ENCODE measurements around the gene FLOT2. TPM values are rescaled to one million over a fixed set of nuclear protein-coding genes. Genes with fewer than 3 reads are reported as not detected.
A peak's percentile ranks its signal among the peaks of the same experiment; 100 is the strongest.

FLOT2 gene
- total RNA-seq, 1 experiment from 2014 or later: 126 TPM

GRCh38 chr17:28908640-28909167 is 11.2 kb upstream of the FLOT2 start:
- Mint-ChIP-seq H3K4me1 (ENCODE audit: insufficient read depth, unreplicated experiment) (peaks cover 17% of the 10 kb centered on the region), H3K36me3 (ENCODE audit: insufficient read depth, unreplicated experiment) (peaks cover 74% of the 10 kb centered on the region), H3K9me3 (ENCODE audit: unreplicated experiment) (no peaks in the 10 kb centered on the region), H3K27me3 (ENCODE audit: insufficient read depth, unreplicated experiment) (no peaks in the 10 kb centered on the region), H3K27ac (ENCODE audit: low read depth, unreplicated experiment) (peak overlapping the region; percentile 75), H3K4me3 (ENCODE audit: unreplicated experiment) (no peak overlapping the region)
- intact Hi-C loops (cut with micrococcal nuclease): no loop called here
- DNase-seq (ENCODE audit: unreplicated experiment): peak; percentile 68
- ChIA-PET POLR2A (interaction anchor here (0.7 to 4.5 kb wide), 13 partner anchors 11 to 189 kb away, joined by 3 to 21 read pairs (median 6); partner anchors contain the start of genes FLOT2, NEK8, PHF12 and RPL23A), CTCF (interaction anchor here (1.1 to 2.5 kb wide), 8 partner anchors 8 to 208 kb away, joined by 3 to 17 read pairs (median 7); no protein-coding TSS in a partner anchor)
- no TSS peak for BruUV-seq (replicated peaks)
- TF ChIP-seq CTCF (IDR thresholded peaks at IDR 0.05; ENCODE audit: unreplicated experiment): no peak

- peaks cover 25% of the 10 kb centered on the region for H3K4me1 Mint-ChIP-seq (ENCODE audit: insufficient read depth, unreplicated experiment)
- BruUV-seq (replicated peaks): no TSS peak
- intact Hi-C loops (cut with micrococcal nuclease): no loop called here
- H3K27me3 Mint-ChIP-seq (ENCODE audit: insufficient read depth, unreplicated experiment): no peaks in the 10 kb centered on the region
- H3K9me3 Mint-ChIP-seq (ENCODE audit: unreplicated experiment): no peaks in the 10 kb centered on the region
- H3K36me3 Mint-ChIP-seq (ENCODE audit: insufficient read depth, unreplicated experiment): peaks cover 66% of the 10 kb centered on the region
- POLR2A ChIA-PET: interaction anchor here (0.7 to 4.5 kb wide), 10 partner anchors 10 to 257 kb away, joined by 3 to 21 read pairs (median 7); partner anchors contain the start of genes FLOT2, NEK8 and PHF12
- H3K27ac Mint-ChIP-seq (ENCODE audit: low read depth, unreplicated experiment): peak overlapping the region; percentile 75
- CTCF ChIA-PET: interaction anchor here (1.1 to 2.5 kb wide), 6 partner anchors 9 to 209 kb away, joined by 3 to 17 read pairs (median 8); partner anchors contain the start of gene FLOT2
- no peak for TF ChIP-seq CTCF (IDR thresholded peaks at IDR 0.05; ENCODE audit: unreplicated experiment)
- no peak for DNase-seq (ENCODE audit: unreplicated experiment)
- H3K4me3 Mint-ChIP-seq (ENCODE audit: unreplicated experiment): no peak overlapping the region
Observed at GRCh38 chr17:28907709-28908475, 10.4 kb upstream of the FLOT2 start.

- peaks cover 55% of the 10 kb centered on the region for H3K36me3 Mint-ChIP-seq (ENCODE audit: insufficient read depth, unreplicated experiment)
- H3K27me3 Mint-ChIP-seq (ENCODE audit: insufficient read depth, unreplicated experiment): no peaks in the 10 kb centered on the region
- ChIA-PET CTCF (interaction anchor here (1.0 to 2.0 kb wide), 4 partner anchors 9 to 162 kb away, joined by 3 to 17 read pairs (median 10); partner anchors contain the start of gene FLOT2), POLR2A (interaction anchor here (2.1 to 4.5 kb wide), 4 partner anchors 9 to 179 kb away, joined by 8 to 21 read pairs (median 13); partner anchors contain the start of genes FLOT2, NEK8 and PHF12)
- TF ChIP-seq CTCF (IDR thresholded peaks at IDR 0.05; ENCODE audit: unreplicated experiment): no peak
- no TSS peak for BruUV-seq (replicated peaks)
- intact Hi-C loops (cut with micrococcal nuclease): no loop called here
- H3K9me3 Mint-ChIP-seq (ENCODE audit: unreplicated experiment): no peaks in the 10 kb centered on the region
- H3K4me1 Mint-ChIP-seq (ENCODE audit: insufficient read depth, unreplicated experiment): peaks cover 30% of the 10 kb centered on the region
- H3K27ac Mint-ChIP-seq (ENCODE audit: low read depth, unreplicated experiment): no peak overlapping the region
- H3K4me3 Mint-ChIP-seq (ENCODE audit: unreplicated experiment): no peak overlapping the region
- no peak for DNase-seq (ENCODE audit: unreplicated experiment)
Observed at GRCh38 chr17:28906706-28907438, 9.3 kb upstream of the FLOT2 start.
